GM19025 (cell line): ENCODE measurements around the gene KCNQ1.

ENCODE experiments used
- ATAC-seq: cut with Tn5 transposase; IDR thresholded peaks from one replicate; pipeline ENCODE4 v1.9.1; 2021; ENCODE audit warnings: mild to moderate bottlenecking, low read depth, moderate library complexity; ENCODE audit not compliant: unreplicated experiment

Gene KCNQ1

DNA sequence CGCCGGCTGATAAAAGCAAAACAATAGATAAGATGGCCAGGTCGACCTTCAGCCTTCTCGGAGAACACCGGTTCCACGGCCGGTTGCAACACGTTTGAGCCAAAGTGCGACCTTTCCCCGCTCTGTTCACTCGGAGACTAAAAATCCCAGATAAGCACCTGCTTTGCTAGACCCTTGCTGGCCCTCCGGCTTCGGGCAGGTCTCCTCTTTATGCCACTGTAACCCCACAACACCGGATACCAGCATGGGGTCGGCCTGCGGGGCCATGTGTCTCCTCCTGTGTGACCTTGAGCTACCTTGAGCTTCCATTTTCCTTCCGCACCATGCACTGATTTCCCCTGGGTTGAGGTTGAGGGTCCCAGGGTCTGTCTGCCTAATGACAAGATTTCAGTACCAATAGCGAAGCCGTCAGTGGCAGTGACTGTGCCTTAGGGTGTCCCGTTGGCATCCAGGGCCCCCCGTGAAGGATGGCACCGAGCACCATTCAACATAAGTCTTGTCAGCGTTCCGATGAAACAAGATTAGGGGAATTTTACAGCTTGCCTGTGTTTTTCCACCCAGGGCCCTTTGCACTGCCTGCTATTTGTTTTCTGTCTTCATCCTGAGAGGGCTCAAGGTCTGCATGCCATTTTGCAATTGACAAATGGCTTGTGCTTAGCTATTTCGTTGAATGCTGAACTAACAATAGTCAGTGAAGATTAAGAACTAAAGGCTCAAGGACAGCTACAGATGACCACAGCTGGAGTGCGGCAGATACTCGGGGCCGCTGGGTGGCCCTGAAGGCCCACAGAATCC, 118.6 kb downstream of the KCNQ1 start:
- ATAC-seq: no peak

DNA sequence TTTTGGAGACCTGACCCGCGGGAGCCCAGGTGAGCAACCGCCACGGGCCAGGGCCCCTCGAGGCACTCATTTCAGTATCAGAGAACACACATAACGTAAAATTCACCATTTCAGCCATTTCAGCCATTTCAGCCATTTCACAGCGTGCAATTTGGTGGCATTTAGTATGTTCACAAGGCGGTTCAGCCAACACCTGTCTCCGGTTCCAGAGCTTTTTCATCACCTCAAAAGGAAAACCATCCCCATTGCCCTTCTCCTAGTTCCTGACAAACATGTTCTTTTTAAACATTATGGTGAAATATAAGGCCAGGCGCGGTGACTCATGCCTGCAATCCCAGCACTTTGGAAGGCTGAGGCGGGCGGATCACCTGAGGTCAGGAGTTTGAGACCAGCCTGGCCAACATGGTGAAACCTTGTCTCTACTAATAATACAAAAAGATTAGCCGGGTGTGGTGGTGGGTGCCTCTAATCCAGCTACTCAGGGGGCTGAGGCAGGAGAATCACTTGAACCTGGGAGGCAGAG, 119.3 kb downstream of the KCNQ1 start:
- ATAC-seq: no peak

DNA sequence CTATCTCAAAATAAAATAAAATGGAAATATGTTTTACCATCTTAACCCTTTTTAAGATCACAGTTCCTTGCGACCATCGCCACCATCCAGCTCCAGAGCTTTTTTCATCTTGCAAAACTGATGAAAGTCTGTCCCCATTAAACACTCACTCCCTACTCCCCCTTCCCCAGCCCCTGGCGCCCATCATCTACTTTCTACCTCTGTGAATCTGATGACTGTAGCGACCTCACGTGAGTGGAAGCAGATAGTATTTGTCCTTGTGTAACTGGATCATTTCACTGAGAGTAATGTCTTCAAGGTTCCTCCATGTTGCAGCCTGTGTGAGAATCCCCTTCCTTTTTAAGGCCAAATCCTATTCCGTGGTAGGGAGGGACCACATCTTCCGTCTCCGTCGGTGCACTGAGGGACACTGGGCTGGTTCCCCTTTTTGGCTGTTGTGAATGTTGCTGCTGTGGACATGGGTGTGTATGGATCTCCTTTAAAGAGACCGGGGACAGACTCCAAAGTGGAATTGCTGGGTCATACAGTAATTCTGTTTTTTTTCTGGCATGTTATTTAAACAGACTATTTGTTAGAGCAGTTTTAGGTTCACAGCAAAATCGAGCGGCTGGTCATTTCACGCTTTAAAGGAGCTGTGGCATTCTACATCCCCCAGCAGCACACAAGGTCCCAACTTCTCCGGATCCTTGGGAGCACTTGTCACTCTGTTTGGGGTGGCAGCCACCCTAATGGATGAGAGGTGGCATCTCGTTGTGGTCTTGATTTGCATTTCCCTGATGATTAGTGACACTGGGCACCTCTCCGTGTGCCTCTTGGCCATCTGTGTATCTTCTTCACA, 120.0 kb downstream of the KCNQ1 start:
- ATAC-seq: no peak

DNA sequence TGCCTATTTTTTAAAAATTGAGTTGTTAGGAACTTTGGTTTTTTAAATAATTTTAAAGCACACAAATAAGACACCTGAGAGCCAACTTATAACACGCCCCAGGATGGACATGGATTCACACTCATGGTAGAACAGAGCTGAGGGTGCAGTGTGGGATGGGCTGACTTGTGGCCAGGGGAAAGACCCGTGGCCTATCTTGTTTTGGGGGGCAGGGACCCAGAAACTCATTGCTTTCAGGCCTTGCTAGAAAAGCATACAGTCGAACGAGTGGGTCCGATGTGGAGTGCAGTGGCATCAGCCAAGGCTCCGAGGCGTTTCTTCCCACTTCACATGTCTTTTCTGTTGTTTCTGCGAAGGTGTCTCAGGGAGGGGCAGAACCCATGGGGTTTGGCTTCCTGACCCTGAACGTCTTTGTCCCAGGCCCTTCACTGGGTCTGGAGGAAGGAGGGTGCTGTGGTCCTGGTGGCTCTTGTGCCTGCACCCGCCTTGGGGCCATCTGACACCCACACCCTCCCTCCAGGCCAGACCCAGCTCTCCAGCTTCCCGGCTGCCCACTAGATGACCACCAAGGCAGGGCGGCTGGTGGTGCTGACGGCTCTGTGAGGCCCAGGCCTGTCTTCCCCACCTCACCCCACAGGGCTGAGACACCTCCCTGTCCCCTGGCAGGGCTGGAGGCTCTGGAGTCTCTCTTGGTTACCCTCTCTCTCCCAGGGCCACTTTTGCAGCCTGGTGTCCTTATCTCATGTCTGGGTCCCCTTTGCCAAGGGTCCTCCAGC, 120.8 kb downstream of the KCNQ1 start:
- no peak for ATAC-seq

DNA sequence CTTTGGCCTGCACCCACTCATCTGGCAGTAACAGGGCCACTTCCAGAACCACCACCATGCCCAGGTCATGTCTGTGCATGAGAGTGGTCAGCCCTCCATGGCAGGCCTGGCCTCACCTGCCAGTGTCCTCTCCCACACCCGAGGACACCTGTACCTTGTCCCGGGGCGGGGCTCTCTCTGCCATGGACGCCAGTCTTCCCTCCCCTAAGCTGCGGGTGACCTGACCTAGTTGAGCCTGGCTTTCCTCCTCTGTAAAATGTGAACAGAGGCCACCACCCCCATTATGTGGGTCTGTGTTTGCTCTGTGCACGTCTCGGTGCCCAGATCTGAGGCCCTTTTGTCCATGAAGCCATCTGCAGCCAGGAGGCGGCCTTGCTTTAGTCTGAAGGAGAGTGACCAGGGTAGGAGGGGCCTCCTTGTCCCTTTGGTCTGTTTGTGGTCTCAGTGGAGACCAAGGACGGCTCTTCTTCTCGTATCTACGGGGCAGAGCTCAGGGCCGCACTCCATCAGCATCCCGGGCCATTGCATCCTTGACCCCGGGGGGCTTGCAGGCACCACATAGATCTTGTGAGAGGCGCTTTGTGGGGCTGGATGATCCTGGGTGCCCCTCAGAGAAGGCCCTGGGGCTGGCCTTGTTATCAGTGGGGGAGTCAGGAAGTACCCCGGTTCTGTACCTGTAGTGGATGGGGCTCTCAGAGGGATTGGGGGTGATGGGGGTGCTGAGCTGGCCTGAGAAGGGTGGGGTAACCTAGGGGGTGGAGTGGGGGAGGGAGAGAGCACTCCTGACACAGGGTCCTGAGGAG, 121.6 kb downstream of the KCNQ1 start:
- ATAC-seq: no peak

DNA sequence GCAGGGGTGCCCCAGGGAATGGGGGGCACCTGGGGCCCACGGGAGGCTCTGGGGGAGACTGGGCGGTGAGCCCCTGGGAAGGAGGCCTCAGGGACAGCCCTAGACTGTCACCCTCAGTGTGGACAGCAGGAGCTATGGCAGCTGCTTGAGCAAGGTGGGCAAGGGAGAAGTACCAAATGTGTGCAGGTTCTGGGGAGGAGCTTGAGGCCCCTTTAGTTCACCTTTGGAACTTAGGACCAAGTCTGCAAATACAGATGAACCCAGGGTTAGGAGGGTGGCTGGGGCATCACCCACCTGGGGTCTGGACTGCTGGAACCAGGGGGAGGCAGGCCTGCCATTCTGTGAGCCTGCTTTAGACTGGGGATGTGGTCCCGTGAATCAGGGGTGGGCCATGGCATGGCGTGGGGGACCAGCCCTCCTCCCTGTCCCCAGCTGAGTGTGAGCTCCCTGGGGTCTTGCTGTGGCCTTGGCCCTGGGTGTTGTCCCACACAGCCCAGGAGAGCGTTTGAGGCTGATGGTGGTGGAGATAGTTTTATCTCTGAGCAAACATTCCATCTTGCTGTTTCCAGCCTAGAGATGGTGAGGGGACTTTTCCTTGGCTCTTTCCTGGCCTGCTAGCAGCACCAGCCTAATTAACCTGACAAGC, 122.3 kb downstream of the KCNQ1 start:
- ATAC-seq: no peak

DNA sequence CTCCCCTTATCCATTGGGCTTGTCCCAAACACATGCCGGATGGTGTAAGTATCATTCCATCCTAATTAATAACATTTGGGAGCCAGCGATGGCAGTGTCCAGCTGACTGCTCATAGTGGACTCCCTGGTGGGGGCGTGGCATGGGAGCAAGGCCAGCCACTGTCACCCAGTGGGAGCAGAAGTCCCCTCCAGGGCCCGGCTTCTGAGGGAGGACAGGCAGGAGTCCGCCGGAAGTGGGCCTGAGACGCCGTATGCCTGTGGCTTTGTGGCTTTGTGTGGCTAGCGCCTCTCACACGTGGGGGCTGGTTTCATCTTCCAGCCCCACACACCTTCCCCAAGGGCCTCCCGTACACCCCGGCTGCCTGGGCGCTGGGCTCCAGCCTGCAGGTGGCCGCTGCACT, 124.5 kb downstream of the KCNQ1 start:
- no peak for ATAC-seq

DNA sequence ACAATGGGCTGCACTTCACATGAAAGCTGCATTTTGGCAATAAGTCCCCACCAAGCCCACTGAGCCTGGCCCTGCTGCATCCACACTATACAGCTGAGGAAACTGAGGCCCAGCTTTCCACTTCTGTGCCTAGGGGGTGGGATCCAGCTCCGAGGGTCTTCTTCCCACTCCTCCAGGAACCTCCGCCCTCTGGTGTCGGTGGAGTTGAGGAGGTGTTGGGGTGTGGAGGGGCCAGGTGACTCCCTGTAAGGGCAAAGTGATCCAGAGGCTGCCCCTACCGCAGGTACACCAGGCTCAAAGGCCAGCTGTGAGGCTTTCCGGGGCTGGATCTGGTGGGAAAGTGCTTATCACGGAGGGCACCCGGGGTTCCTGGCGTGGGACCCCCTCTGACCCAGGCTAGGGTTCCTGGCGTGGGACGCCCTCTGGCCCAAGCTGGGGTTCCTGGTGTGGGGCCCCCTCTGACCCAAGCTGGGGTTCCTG, 125.0 kb downstream of the KCNQ1 start:
- no peak for ATAC-seq

DNA sequence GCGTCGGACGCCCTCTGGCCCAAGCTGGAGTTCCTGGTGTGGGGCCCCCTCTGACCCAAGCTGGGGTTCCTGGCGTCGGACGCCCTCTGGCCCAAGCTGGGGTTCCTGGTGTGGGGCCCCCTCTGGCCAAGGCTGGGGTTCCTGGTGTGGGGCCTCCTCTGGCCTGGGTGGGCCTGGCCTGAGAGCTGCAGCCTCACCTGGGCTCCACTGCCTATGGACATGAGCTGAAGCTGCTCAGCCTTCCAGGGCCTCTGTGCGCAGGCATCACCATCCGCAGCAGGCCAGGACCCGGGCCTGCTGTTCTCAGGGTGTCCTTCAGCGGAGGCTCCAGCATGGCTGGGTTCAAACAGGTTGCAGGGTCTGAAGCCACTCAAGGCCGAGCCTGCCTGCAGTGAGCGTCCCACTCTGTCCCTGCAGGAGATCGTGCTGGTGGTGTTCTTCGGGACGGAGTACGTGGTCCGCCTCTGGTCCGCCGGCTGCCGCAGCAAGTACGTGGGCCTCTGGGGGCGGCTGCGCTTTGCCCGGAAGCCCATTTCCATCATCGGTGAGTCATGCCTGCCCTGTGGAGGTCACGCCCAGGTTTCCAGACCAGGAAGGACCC, 125.5 kb downstream of the KCNQ1 start:
- no peak for ATAC-seq

DNA sequence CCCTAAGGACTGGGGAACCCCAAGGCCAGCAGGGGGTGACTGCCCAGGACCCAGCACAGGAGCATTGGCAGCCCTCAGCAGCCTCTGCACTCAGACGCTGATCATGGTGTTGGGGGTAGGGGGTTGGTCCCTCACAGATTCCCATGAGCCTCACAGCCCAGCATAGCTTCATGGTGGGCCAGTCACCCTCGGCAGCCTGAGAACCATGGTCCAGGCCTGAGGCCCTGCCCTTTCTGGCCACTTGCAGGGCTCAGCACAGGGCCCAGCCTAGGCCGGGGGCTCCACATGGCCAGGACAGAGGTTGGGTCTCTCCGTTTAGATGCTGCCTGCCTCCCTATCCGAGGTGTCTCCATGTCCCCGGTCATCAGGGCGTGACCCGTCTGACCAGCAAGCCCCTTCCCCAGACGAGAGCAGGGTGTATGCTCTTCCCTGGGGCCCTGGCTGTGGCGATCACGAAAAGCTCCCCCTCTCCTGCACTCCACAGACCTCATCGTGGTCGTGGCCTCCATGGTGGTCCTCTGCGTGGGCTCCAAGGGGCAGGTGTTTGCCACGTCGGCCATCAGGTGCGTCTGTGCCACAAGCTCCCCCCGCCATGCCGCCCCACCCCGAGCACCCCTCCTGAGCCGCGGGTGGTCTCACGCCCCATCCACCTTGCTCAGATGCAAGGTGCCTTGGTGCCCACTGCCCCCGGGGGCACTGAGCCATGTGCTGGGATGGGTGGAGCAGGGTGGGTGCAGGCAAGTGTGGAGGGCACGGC, 126.2 kb downstream of the KCNQ1 start:
- ATAC-seq: no peak

DNA sequence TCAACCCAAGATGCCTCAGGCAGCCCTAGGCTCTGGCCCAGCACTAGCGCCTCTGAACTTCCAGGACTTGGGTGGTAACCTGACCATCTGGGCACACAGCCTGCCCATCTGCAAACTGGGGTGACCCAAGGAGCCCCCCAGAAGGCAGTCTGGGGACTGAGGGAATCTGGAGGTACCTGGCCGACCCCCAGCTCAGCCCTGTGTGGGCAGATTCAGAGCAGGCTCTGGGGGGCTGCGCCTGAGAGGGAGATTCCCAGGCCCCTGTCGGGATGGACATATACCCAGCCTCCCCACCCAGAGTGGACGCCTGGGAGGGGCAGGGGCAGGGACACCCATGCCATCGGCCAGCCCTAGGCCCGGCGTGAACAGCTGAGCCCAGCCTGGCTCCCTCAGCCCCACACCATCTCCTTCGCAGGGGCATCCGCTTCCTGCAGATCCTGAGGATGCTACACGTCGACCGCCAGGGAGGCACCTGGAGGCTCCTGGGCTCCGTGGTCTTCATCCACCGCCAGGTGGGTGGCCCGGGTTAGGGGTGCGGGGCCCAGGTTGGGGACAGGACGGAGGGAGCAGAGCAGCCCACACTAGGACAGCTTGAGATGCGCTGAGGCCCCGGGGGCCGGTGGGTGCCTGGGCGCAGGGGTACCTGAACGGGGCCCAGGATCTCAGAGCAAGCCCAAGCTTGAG, 126.9 kb downstream of the KCNQ1 start:
- ATAC-seq: no peak

DNA sequence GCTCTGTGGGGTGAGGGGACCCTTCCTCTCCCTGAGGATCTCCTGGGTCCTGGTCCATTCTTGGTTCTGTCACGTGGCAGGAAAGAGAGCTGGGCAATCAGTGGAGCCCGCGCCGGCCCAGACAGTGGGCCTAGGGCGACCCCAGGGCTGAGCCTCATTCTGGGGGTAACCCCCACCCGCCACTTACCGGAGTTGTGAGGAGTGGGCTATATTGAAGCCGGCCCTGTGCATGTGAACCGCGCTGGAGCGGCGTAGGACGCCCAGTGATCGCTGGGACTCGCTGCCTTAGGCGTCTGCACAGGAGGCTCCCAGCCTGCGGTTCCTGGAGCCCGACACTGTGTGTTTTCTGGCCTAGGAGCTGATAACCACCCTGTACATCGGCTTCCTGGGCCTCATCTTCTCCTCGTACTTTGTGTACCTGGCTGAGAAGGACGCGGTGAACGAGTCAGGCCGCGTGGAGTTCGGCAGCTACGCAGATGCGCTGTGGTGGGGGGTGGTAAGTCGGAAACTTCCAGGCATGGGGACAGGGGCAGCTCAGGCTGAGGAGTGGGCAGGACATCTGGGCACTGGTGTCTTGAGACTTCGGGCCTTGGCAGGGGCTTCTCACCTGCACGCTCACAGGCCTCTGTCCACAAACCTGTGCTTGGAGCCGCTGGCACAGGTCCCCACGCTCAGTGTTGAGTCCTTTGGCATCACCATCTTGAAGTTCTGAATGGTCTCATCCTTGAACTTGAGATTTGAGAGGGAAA, 127.9 kb downstream of the KCNQ1 start:
- ATAC-seq: no peak

DNA sequence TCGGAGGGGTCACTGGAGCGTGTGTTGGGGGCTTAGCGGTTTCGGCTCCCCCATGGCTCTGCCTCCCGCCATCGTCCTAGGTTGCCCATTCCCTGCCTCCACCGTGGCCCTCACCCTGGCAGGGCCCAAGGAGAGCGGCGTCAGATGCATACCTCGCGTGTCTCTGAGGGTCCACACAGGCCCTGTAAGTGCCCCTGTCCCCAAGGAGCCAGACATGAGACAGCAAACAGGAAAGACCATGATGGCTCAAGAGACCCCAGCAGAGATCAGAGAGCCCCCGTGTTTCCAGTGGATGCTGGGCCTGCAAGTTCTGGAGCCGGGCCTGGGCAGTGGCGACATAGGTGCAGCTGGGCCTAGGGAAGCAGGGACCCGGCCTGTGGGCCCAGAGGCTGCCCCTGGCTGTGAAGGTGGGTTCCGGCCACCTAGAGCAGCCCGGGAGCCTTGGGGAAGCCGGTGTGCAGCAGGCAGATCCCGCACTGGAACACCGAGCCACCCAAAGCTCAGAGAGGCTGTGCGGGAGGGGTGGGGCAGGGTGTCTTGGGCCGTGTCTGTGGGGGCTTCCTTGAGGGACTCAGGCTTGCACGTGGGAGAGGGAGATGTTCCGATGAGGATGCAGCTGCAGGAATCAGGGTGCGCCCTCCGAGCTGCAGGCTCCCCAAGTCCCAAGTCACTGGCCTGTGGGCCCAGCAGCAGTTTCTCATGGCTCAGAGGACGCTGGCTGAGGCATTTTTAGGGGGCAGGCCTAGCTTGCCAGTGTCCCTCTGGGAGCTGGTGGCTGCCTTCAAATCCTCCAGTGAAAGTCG, 128.6 kb downstream of the KCNQ1 start:
- no peak for ATAC-seq

DNA sequence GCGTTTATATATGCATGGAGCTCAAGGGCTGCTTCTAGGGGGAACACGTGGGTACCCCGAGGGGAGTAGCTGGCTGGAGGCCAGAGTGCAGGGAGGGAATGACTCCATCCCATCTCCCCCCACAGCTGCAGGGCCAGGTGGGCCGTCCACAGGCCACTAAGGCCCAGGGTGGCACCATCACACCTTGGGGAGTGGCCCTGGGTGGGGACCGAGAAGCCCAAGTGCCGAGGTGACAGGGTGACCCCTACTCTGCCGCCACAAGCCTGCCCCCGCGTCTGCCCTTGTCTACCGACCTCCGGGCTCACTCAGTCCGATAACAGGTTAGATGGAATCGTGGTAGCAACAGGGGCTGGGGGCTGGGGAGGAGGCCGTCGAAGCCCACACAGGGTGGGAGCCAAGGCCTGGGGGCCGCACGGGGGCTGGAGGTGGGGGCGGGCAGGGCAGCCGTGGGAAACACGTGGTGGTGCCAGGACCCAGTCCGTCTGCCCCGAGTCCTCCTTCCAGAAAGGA, 129.3 kb downstream of the KCNQ1 start:
- no peak for ATAC-seq

DNA sequence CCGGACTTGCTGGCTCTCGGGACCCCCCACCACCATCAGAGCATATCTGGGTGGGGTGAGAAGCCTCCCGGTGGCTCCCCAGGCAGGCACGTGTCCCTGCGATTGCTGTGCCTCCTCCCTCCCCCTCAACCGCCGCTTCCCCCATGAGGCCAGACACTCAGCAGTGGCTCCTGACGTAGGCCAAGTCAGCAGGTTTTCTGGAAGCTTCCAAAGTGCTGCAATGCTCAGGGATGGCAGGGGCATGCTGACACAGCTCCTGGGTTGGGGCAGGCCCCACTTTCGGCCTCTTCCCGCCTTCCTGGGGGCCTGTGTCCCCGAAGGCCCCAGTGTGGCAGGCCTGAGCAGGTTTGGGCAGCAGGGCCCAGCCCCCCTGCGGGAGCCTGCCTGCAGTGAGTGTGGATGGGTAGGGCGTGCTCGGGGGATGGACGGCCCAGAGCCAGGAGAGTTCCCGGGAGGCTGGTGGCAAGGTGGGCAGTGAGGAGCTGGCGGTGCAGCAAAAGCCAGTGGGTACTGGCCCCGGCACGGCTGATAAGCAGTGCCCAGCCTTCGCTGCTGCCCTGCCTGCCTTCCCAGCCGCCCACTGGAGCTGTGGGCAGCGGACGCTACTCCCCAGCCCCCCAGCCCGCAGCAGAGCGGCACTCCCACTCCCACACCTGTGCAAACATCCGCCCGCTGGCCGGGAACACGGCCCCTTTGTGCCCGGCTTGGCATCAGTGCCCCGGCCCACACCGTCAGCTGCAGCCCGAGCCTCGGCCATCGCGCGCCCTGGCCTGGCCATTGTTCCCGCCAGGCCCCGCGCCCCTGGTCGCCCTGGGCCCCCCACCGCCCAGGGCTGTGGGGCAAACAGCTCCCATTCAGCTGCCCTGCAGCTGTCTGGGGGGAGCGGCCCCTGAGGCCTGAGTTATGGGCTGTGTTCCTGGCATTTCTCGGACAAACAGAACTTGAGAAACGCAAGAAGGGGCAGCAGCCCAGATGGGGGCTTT, 130.0 kb downstream of the KCNQ1 start:
- ATAC-seq: no peak
